Measurements from ENCODE around the gene LIN7C.

DNA sequence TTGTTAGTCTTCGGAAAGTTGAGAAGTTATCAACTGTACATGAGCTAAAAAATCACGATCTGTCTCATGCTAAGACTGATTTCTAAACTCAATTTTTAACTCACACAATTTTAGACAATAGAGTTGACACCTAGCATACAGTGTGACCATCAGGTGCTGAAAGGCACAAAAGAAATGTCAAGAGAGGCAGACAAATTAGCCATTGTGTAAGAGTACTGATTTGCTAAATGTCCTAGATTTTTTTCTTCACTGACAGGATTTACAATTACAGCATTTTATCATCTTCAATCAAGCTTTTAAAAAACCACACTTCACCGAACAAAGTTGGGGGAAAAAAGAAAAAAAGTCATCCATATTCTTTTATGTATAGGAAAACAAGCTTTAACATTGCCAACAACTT, 40.9 kb downstream of the LIN7C start:
- TF ChIP-seq, protein P1, sequence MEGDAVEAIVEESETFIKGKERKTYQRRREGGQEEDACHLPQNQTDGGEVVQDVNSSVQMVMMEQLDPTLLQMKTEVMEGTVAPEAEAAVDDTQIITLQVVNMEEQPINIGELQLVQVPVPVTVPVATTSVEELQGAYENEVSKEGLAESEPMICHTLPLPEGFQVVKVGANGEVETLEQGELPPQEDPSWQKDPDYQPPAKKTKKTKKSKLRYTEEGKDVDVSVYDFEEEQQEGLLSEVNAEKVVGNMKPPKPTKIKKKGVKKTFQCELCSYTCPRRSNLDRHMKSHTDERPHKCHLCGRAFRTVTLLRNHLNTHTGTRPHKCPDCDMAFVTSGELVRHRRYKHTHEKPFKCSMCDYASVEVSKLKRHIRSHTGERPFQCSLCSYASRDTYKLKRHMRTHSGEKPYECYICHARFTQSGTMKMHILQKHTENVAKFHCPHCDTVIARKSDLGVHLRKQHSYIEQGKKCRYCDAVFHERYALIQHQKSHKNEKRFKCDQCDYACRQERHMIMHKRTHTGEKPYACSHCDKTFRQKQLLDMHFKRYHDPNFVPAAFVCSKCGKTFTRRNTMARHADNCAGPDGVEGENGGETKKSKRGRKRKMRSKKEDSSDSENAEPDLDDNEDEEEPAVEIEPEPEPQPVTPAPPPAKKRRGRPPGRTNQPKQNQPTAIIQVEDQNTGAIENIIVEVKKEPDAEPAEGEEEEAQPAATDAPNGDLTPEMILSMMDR (IDR thresholded peaks at IDR 0.05) = no peak
- no peak for TF ChIP-seq POLR2A (IDR thresholded peaks at IDR 0.05)
